OCI-LY1 (cell line): ENCODE results near the gene METTL25B.
A peak's percentile ranks its signal among the peaks of the same experiment; 100 is the strongest.
"Not testable (repeated sequence)": the region's sequence is repeated elsewhere in the genome, so short reads cannot be mapped to it uniquely, and the experiment has no call there.

Source experiments
- H2AFZ ChIP-seq: fragments of 200-600 bp; sonication (generic), shearing (Covaris generic); 2 replicates; pipeline ENCODE4 v1.6.0; 2014; ENCODE audit warnings: antibody characterized with exemption, mild to moderate bottlenecking, low read length
- H3F3A ChIP-seq: fragments of 200-600 bp; sonication (generic), shearing (Covaris generic); 2 replicates; pipeline ENCODE4 v1.6.0; 2014; ENCODE audit warnings: mild to moderate bottlenecking, antibody characterized with exemption, low read length, moderate library complexity; ENCODE audit not compliant: insufficient read depth
- H3K27ac ChIP-seq: fragments of 200-600 bp; sonication (generic); 2 replicates; pipeline ENCODE4 v1.5.1; 2014; ENCODE audit warnings: low read length, mixed run types, mild to moderate bottlenecking, low read depth; ENCODE audit not compliant: poor library complexity, severe bottlenecking
- H3K27me3 ChIP-seq: fragments of 200-600 bp; sonication (generic); 2 replicates; pipeline ENCODE4 v1.6.0; 2014; ENCODE audit warnings: antibody characterized with exemption, mild to moderate bottlenecking, low read length, moderate library complexity; ENCODE audit not compliant: insufficient read depth
- H3K36me3 ChIP-seq: fragments of 200-600 bp; sonication (generic); 2 replicates; pipeline ENCODE4 v1.6.1; 2014; ENCODE audit warnings: mild to moderate bottlenecking, antibody characterized with exemption, low read length, moderate library complexity, mixed read lengths; ENCODE audit not compliant: insufficient read depth
- H3K4me1 ChIP-seq: fragments of 200-600 bp; sonication (generic); 2 replicates; pipeline ENCODE4 v1.5.1; 2014; ENCODE audit warnings: mild to moderate bottlenecking, low read length, moderate library complexity; ENCODE audit not compliant: insufficient read depth, severe bottlenecking
- H3K4me2 ChIP-seq: fragments of 200-600 bp; sonication (generic), shearing (Covaris generic); 2 replicates; pipeline ENCODE4 v1.6.1; 2014; ENCODE audit warnings: low read length
- H3K4me3 ChIP-seq: fragments of 200-600 bp; sonication (generic); 2 replicates; pipeline ENCODE4 v1.5.1; 2014; ENCODE audit warnings: low read length, low read depth, mild to moderate bottlenecking, mixed read lengths; ENCODE audit not compliant: poor library complexity, severe bottlenecking
- H3K79me2 ChIP-seq: fragments of 200-600 bp; shearing (Covaris generic); 2 replicates; pipeline ENCODE4 v1.6.1; 2016; ENCODE audit warnings: mixed run types, low read length, mixed read lengths; ENCODE audit not compliant: insufficient read depth
- H3K9ac ChIP-seq: fragments of 200-600 bp; sonication (generic), shearing (Covaris generic); 2 replicates; pipeline ENCODE4 v1.6.1; 2014; ENCODE audit warnings: mild to moderate bottlenecking, low read length, mixed read lengths
- H3K9me2 ChIP-seq: fragments of 200-600 bp; sonication (generic), shearing (Covaris generic); 2 replicates; pipeline ENCODE4 v1.6.1; 2014; ENCODE audit warnings: low read depth, mild to moderate bottlenecking, low read length, mixed read lengths
- H3K9me3 ChIP-seq: fragments of 200-600 bp; shearing (Covaris generic); 2 replicates; pipeline ENCODE4 v1.6.1; 2014; ENCODE audit warnings: low read length, mixed read lengths
- H4K20me1 ChIP-seq: fragments of 200-600 bp; sonication (generic), shearing (Covaris generic); 2 replicates; pipeline ENCODE4 v1.6.0; 2016; ENCODE audit warnings: mild to moderate bottlenecking, low read length; ENCODE audit not compliant: insufficient read depth
- EZH2 ChIP-seq: fragments of 200-600 bp; sonication (generic), shearing (Covaris generic); IDR thresholded peaks from 2 replicates; pipeline ENCODE4 v1.8.0; 2017; ENCODE audit warnings: borderline replicate concordance, mixed run types, mild to moderate bottlenecking, antibody characterized with exemption, low read length, moderate library complexity, mixed read lengths
- TF ChIP-seq, protein P1 (sequence below): fragments of 200-600 bp; sonication (generic), shearing (Covaris generic); IDR thresholded peaks from 2 replicates; pipeline ENCODE4 v1.5.1; 2017; ENCODE audit warnings: mild to moderate bottlenecking, antibody characterized with exemption, low read length, moderate library complexity, mixed read lengths

METTL25B gene

DNA sequence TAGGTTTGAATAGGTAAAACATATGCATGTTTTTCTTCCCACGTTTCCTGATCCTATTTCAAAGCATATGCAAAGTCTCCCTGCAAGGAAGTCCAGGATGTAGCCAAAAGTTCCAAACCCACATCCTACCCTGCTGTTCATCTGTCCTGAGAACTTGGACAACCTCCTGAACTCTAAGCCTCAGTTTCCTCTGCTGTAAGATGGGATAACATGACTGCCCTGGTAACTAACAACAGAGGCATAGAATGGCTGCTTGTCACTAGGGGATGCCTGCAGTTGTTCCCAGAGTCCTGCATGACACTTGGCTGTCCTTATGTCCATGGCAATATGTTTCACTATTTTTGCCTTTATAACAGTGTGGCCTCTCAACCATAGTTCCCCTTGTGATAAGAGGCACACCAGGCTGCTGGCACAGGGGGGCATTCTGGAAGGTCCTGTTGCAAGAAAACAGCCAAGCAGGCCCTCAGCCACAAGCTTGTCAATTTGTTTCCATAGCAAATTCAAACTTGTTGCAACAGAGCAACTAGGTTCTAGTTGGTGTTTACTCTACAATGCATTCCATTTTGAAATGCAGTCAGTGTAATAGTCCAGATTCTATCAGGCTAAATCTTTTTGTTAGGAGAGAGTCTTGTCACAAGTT, 24.7 kb downstream of the METTL25B start:
- Histone ChIP-seq H3K9me3 (no peaks in the 10 kb centered on the region), H3F3A (no peaks in the 10 kb centered on the region), H3K27ac (peak overlapping the region; percentile 88), H2AFZ (no peak overlapping the region), H3K9me2 (no peaks in the 10 kb centered on the region), H3K4me1 (peaks cover 33% of the 10 kb centered on the region), H3K4me2 (peak overlapping the region; percentile 85), H3K27me3 (no peaks in the 10 kb centered on the region), H3K4me3 (peak overlapping the region; percentile 91), H3K36me3 (peaks cover 9% of the 10 kb centered on the region; the same call in 1 of the 2 replicates), H3K9ac (peak overlapping the region; percentile 99), H3K79me2 (peaks cover 33% of the 10 kb centered on the region), H4K20me1 (no peaks in the 10 kb centered on the region)
- no peak for TF ChIP-seq EZH2

DNA sequence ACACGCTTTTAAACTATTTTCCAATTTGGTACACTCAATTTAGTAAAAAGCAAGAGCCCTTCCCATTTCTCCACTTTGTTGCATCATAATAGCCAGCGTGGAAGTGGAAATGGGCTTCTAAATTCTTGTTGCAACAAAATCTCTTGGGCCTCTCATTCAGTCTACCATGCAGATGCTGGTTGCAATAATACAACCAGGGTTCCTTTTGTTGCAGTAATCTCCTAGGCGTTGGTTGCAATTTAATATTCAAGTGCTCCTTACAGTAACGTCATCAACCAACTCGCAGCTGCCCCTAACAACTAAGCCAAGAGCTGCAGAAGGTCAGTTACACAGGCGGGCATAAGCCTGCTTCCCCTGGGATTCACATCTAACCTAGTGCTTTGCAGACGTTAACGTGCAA, 25.9 kb downstream of the METTL25B start:
- H2AFZ ChIP-seq, result no peak overlapping the region
- peaks cover 20% of the 10 kb centered on the region for H3K4me1 ChIP-seq
- no peak overlapping the region for H3K27ac ChIP-seq
- no peak overlapping the region for H3K9ac ChIP-seq
- peaks cover 9% of the 10 kb centered on the region; the same call in 1 of the 2 replicates for H3K36me3 ChIP-seq
- TF ChIP-seq, protein P1, sequence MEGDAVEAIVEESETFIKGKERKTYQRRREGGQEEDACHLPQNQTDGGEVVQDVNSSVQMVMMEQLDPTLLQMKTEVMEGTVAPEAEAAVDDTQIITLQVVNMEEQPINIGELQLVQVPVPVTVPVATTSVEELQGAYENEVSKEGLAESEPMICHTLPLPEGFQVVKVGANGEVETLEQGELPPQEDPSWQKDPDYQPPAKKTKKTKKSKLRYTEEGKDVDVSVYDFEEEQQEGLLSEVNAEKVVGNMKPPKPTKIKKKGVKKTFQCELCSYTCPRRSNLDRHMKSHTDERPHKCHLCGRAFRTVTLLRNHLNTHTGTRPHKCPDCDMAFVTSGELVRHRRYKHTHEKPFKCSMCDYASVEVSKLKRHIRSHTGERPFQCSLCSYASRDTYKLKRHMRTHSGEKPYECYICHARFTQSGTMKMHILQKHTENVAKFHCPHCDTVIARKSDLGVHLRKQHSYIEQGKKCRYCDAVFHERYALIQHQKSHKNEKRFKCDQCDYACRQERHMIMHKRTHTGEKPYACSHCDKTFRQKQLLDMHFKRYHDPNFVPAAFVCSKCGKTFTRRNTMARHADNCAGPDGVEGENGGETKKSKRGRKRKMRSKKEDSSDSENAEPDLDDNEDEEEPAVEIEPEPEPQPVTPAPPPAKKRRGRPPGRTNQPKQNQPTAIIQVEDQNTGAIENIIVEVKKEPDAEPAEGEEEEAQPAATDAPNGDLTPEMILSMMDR, result no peak
- no peak for TF ChIP-seq EZH2
- H3K27me3 ChIP-seq, result no peaks in the 10 kb centered on the region
- H3K79me2 ChIP-seq, result peaks cover 20% of the 10 kb centered on the region
- H3F3A ChIP-seq, result no peaks in the 10 kb centered on the region
- no peaks in the 10 kb centered on the region for H3K9me2 ChIP-seq
- H3K4me3 ChIP-seq, result no peak overlapping the region
- no peaks in the 10 kb centered on the region for H3K9me3 ChIP-seq
- no peaks in the 10 kb centered on the region for H4K20me1 ChIP-seq
- H3K4me2 ChIP-seq, result no peak overlapping the region

GRCh38 chr1:156755527-156755950, 27.3 kb downstream of the METTL25B start:
- TF ChIP-seq, protein P1, result no peak
- no peak for TF ChIP-seq EZH2
- no peak overlapping the region for H3K4me3 ChIP-seq
- no peak overlapping the region for H3K4me2 ChIP-seq
- H3K9me3 ChIP-seq, result no peaks in the 10 kb centered on the region
- H3K9me2 ChIP-seq, result no peaks in the 10 kb centered on the region
- H3K79me2 ChIP-seq, result peaks cover 7% of the 10 kb centered on the region
- H3F3A ChIP-seq, result no peaks in the 10 kb centered on the region
- peaks cover 10% of the 10 kb centered on the region for H3K4me1 ChIP-seq
- H2AFZ ChIP-seq, result no peak overlapping the region
- no peaks in the 10 kb centered on the region for H3K27me3 ChIP-seq
- no peak overlapping the region for H3K9ac ChIP-seq
- H4K20me1 ChIP-seq, result no peaks in the 10 kb centered on the region
- H3K36me3 ChIP-seq, result no peaks in the 10 kb centered on the region
- no peak overlapping the region for H3K27ac ChIP-seq

DNA sequence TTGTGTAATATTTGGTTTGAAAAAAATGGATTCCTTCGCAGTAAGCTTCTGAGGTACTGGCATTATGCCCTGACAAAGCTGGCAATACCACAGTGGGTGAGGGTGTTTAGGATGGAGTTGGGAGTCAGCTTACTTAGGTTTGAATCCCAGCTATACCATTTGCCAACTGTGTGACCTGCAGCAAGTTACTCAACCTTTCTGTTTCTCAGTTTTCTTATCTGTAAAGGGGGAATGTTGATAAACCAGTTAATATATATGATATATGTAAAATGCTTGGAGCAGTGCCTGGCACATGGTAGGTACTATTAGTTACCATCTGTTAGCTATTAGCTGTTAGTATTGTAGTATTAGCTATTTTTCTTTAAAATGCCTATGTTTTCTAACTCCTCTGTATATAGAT, 28.1 kb downstream of the METTL25B start:
- Histone ChIP-seq H4K20me1 (no peaks in the 10 kb centered on the region), H3K9me3 (no peaks in the 10 kb centered on the region), H3F3A (no peaks in the 10 kb centered on the region), H3K27ac (no peak overlapping the region), H3K9ac (no peak overlapping the region), H3K36me3 (no peaks in the 10 kb centered on the region), H2AFZ (no peak overlapping the region), H3K4me1 (peaks cover 10% of the 10 kb centered on the region), H3K79me2 (no peaks in the 10 kb centered on the region), H3K27me3 (no peaks in the 10 kb centered on the region), H3K9me2 (no peaks in the 10 kb centered on the region), H3K4me3 (no peak overlapping the region), H3K4me2 (no peak overlapping the region)
- no peak for TF ChIP-seq EZH2
- TF ChIP-seq, protein P1, result no peak

- not testable (repeated sequence) for H3K27me3 ChIP-seq, H3K36me3 ChIP-seq, H3K9me3 ChIP-seq, H3K4me1 ChIP-seq, H3K9ac ChIP-seq, H3K79me2 ChIP-seq, H3K9me2 ChIP-seq, H3K4me2 ChIP-seq, H3K4me3 ChIP-seq, H4K20me1 ChIP-seq, H3K27ac ChIP-seq, H3F3A ChIP-seq, H2AFZ ChIP-seq
Measured at GRCh38 chr1:156757572-156758253, 29.4 kb downstream of the METTL25B start.
